RCC 7860 (cell line): ENCODE results near the gene LTBP3.
A peak's percentile ranks its signal among the peaks of the same experiment; 100 is the strongest.

Source experiments
- DNase-seq: peaks from one replicate; pipeline ENCODE4 v3.0.0-alpha.2; 2015; ENCODE audit warnings: low spot score
- FAIRE-seq: peaks from 2 replicates; lab custom pipeline; 2012; peaks lifted over from hg19 to GRCh38; lab: Jason Lieb, UNC

LTBP3 gene

GRCh38 chr11:65586247-65586630, 28.1 kb upstream of the LTBP3 start:
- FAIRE-seq = no peak
- no peak for DNase-seq

- FAIRE-seq (no peak), DNase-seq (no peak)
Observed at GRCh38 chr11:65585396-65586246, 27.5 kb upstream of the LTBP3 start.

GRCh38 chr11:65584723-65585171, 26.6 kb upstream of the LTBP3 start:
- DNase-seq = no peak
- no peak for FAIRE-seq

- FAIRE-seq = no peak
Observed at GRCh38 chr11:65584106-65584505, 25.9 kb upstream of the LTBP3 start.

GRCh38 chr11:65583589-65583988, 25.4 kb upstream of the LTBP3 start:
- FAIRE-seq = no peak

More at GRCh38 chr11:65584106-65584505, 25.9 kb upstream of the LTBP3 start:
- no peak for DNase-seq

GRCh38 chr11:65581928-65582327, 23.8 kb upstream of the LTBP3 start:
- no peak for DNase-seq
- FAIRE-seq = no peak

More at GRCh38 chr11:65583589-65583988, 25.4 kb upstream of the LTBP3 start:
- DNase-seq = no peak

DNA sequence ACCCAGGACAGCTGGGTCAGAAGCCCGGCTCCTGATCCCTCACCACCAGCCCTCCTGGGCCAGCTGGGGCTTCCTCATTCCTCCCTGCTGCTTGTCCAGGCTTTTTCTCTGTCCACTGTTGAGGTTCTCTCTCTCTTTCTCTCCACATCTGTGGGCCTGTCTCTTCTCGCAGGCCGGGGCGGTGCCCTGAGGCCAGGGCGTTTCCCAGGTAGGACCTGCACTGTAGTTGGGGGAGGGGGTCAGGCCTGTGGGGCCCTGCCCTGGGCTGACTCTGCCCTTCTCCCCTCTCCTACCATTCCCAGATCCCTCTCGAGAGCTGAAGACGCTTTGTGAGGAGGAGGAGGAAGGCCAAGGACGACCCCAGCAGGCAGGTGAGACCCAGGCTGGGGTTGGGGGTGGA, 22.6 kb upstream of the LTBP3 start:
- DNase-seq (no peak), FAIRE-seq (no peak)

GRCh38 chr11:65580031-65580692, 22.0 kb upstream of the LTBP3 start:
- FAIRE-seq (no peak), DNase-seq (no peak)

DNA sequence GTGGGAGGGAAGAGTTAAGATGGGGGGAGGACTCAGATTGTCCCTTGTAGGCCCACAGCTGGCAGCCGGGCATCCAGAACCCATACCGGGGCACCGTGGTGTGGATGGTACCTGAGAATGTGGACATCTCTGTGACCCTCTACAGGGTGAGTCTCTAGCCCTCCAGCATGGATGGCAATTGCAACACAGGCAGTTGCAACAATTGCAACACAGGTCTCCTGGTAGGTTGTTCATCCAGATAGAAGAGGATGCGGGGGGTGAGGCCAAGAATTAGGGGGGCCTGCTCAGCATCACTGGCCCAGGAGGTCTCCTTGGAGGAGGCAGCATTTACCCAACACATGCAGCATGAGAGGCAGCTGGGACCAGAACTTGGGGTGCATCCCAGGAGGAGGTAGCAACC, 21.1 kb upstream of the LTBP3 start:
- no peak for FAIRE-seq
- no peak for DNase-seq

- FAIRE-seq = no peak
- DNase-seq = no peak
Observed at GRCh38 chr11:65578667-65579066, 20.5 kb upstream of the LTBP3 start.

- DNase-seq = no peak
- no peak for FAIRE-seq
Observed at GRCh38 chr11:65578134-65578533, 20.0 kb upstream of the LTBP3 start.

GRCh38 chr11:65577756-65578109, 19.6 kb upstream of the LTBP3 start:
- no peak for FAIRE-seq
- no peak for DNase-seq

GRCh38 chr11:65576867-65577755, 19.0 kb upstream of the LTBP3 start:
- FAIRE-seq (peak; percentile 83), DNase-seq (peak; percentile 84)

- no peak for FAIRE-seq
- DNase-seq = no peak
Observed at GRCh38 chr11:65576232-65576866, 18.2 kb upstream of the LTBP3 start.

- FAIRE-seq = no peak
- peak; percentile 55 for DNase-seq
Observed at GRCh38 chr11:65575568-65576231, 17.5 kb upstream of the LTBP3 start, which contains the start of gene EHBP1L1. Gene EHBP1L1 (plus strand): TSS chr11:65576053. CDS start chr11:65576303, 250 bp downstream.

DNA sequence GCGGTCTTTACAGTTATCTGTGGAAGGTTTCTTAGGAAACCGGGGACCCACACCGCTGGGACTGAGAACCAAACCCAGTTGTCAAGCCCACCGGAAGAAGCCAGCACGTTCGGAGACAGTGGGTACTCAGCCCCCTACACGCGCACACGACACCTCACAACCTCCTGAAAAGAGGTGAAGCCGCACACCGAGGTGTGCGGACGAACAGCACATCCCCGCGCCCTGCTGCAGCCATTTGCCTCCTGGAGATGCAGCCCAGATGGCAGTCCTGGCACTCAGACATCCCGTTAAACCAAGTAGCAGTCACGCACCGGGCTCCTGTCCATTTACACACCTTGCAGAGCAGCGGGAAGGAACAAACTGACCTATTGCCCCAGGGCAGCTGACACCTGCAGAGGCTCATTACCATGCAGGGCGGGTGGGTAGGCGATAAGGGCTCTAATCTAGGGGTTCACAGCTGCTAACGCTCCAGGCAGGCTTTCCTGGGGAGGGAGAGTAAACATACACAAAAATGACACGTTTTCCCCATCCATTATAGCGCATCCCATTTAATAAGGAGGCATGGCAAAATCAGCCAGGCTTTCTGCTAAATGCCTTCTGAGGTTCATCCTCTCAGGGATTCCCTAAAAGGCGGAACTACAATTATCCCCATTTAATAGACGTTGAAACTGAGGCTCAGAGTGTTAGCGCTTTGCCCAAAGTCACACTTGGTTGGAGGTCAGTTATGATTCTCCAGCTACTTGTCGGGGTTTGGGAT, 16.8 kb upstream of the LTBP3 start:
- DNase-seq = no peak
- no peak for FAIRE-seq

DNA sequence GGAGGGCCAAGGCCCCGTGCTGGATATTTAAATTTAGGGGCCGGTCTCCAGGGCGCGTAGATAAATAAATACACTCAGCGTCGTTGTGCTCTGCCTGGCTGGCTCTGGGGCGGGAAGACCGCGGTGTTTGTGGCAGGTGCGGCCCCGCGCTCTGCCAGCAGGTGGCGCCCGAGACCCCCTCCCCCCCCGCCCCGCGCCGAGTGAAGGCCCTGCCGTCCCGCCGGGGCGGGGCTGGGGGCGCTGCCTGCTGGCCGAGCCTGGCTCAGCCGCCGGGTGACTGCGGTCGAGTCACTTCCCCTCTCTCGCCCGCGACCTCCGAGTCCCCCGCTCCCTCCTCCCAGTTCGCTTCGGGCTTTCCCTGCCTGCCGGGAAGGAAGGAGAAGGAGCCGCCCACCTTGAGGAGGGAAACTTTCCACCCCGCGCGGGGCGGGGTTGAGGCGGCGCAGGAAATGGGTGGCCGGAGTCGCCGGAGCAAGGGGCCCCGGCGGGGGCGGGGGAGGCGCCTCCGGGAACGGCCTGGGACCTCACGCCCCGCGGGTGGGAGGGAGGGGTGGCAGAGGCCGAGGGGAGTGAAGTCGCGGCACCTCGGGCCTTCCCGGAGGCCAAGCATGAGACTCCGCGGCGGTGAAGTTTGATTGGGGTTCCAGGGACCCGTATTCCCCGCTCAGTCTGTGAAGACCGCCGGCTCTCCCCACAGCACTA, 16.1 kb upstream of the LTBP3 start:
- DNase-seq (peak; percentile 92), FAIRE-seq (no peak)

GRCh38 chr11:65573391-65574079, 15.4 kb upstream of the LTBP3 start:
- no peak for FAIRE-seq
- DNase-seq = no peak
